Subcutaneous abdominal adipose tissue (tissue), 5 donors: ENCODE data around the gene NEDD4L.

Experiments
- H3K27ac ChIP-seq: one replicate; pipeline ENCODE4 v1.7.0; 2013; ENCODE audit warnings: low read depth, mild to moderate bottlenecking, inconsistent platforms, low read length, moderate library complexity
- H3K27me3 ChIP-seq, 5 donors: one replicate each; pipeline ENCODE4 v1.7.0; 2013; ENCODE audit warnings: low read length in 5 of 5, inconsistent platforms in 1 of 5; ENCODE audit not compliant: control insufficient read depth in 5 of 5, insufficient read depth in 4 of 5
- H3K36me3 ChIP-seq, 5 donors: one replicate each; pipeline ENCODE4 v1.7.0; 2013; ENCODE audit warnings: low read length in 5 of 5; ENCODE audit not compliant: control insufficient read depth in 5 of 5, insufficient read depth in 5 of 5
- H3K4me1 ChIP-seq, 5 donors: one replicate each; pipeline ENCODE4 v1.7.0; 2013; ENCODE audit warnings: low read length in 5 of 5, mild to moderate bottlenecking in 3 of 5, moderate library complexity in 1 of 5; ENCODE audit not compliant: control insufficient read depth in 5 of 5, insufficient read depth in 5 of 5
- H3K4me3 ChIP-seq, 5 donors: one replicate each; pipeline ENCODE4 v1.7.0; 2013; ENCODE audit warnings: low read length in 5 of 5, low read depth in 1 of 5
- H3K9ac ChIP-seq, 5 donors: one replicate each; pipeline ENCODE4 v1.7.0; 2013; ENCODE audit warnings: low read length in 5 of 5, mild to moderate bottlenecking in 4 of 5, moderate library complexity in 3 of 5
- H3K9me3 ChIP-seq, 5 donors: one replicate each; pipeline ENCODE4 v1.7.0; 2013; ENCODE audit warnings: low read length in 5 of 5; ENCODE audit not compliant: control insufficient read depth in 5 of 5
- donor health status: healthy.
- donor health status: healthy.
- donor health status: healthy.
- donor health status: healthy.
- donor health status: healthy.

NEDD4L gene

GRCh38 chr18:58158008-58158407, 114.0 kb downstream of the NEDD4L start:
- no peak overlapping the region for H3K9ac ChIP-seq

DNA sequence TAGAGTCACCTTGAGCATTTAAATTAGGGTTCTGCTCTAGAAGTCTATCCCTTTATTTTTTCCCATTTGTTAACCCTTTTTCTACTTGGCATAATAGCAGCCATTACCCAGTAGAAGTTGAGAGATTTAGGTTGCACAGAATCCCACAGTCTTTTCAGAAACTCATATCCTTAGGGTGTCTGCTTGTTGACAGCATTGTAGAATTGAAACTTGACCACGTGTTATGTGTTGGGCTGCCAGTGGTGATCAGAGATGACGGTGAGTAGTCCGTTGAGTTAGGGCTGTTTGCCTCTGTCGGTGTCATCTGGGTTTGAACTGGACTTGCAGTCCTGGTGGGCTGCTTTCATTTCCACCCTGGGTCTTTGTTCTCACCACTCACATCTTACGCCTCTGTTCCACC, 114.4 kb downstream of the NEDD4L start:
- Histone ChIP-seq H3K27me3 (no peaks in the 10 kb centered on the region), H3K9ac (no peak overlapping the region), H3K27ac (no peak overlapping the region), H3K4me1 (no peaks in the 10 kb centered on the region), H3K36me3 (no peaks in the 10 kb centered on the region), H3K9me3 (no peaks in the 10 kb centered on the region), H3K4me3 (no peak overlapping the region)

More at GRCh38 chr18:58158008-58158407, 114.0 kb downstream of the NEDD4L start:
- Histone ChIP-seq H3K4me1 (no peaks in the 10 kb centered on the region), H3K4me3 (no peak overlapping the region), H3K36me3 (no peaks in the 10 kb centered on the region), H3K9me3 (no peaks in the 10 kb centered on the region), H3K27ac (no peak overlapping the region), H3K27me3 (no peaks in the 10 kb centered on the region)

DNA sequence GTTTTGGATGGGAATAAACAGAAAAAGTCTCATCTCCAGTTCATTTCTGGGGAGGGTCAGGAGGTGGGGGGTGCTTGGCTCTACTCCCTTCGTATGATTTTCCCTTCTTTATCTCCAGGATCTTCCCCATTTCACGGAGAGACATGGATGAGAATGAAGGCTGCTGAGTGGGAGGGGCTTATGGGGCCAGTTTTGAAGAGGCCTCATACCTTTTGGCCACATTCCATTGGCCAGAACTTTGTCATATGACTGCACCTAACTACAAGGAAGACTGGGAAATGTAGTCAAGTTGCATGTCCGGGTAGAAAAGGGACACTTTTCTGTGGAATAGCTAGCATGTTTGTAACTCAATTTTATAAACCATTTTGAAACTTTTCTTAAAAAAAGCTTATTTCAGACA, 117.6 kb downstream of the NEDD4L start:
- H3K4me3 ChIP-seq: no peak overlapping the region
- H3K9me3 ChIP-seq: no peaks in the 10 kb centered on the region
- no peaks in the 10 kb centered on the region for H3K36me3 ChIP-seq
- no peak overlapping the region for H3K27ac ChIP-seq
- no peak overlapping the region for H3K9ac ChIP-seq
- H3K4me1 ChIP-seq: peaks cover 0 to 13% (median 0%) of the 10 kb centered on the region in 5 donors
- no peaks in the 10 kb centered on the region for H3K27me3 ChIP-seq

DNA sequence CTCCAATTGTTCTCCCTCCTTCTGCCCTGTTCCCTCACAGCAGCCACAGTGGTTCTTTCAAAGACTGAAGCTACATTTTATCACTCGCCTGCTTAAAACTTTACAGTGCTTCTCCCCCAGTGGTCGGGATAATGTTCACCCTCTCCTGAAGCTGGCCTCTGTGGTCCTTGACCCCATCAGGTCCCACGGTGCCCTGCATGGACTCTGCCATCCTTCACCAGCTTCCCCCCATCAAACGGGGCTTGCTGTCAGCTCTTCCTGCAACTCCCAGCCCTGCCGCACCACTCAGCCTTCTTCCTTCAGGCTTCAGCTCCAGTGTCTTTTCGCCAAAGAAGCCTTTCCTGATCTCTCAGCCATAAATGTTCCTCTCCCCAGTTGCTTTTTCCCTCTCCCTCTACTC, 118.1 kb downstream of the NEDD4L start:
- H3K9me3 ChIP-seq: no peaks in the 10 kb centered on the region
- no peak overlapping the region for H3K9ac ChIP-seq
- no peaks in the 10 kb centered on the region for H3K27me3 ChIP-seq
- H3K27ac ChIP-seq: no peak overlapping the region
- H3K4me3 ChIP-seq: no peak overlapping the region
- no peaks in the 10 kb centered on the region for H3K36me3 ChIP-seq
- H3K4me1 ChIP-seq: peaks cover 0 to 13% (median 0%) of the 10 kb centered on the region in 5 donors

GRCh38 chr18:58163004-58163590, 119.1 kb downstream of the NEDD4L start:
- Histone ChIP-seq H3K27me3 (no peaks in the 10 kb centered on the region), H3K9ac (no peak overlapping the region), H3K9me3 (no peaks in the 10 kb centered on the region), H3K4me1 (peaks cover 0 to 13% (median 0%) of the 10 kb centered on the region in 5 donors), H3K27ac (no peak overlapping the region), H3K4me3 (no peak overlapping the region), H3K36me3 (no peaks in the 10 kb centered on the region)

- no peaks in the 10 kb centered on the region for H3K27me3 ChIP-seq
- H3K4me3 ChIP-seq: no peak overlapping the region
- H3K9me3 ChIP-seq: no peaks in the 10 kb centered on the region
- no peak overlapping the region for H3K9ac ChIP-seq
- peaks cover 0 to 2% (median 0%) of the 10 kb centered on the region in 5 donors for H3K36me3 ChIP-seq
- peaks cover 0 to 13% (median 0%) of the 10 kb centered on the region in 5 donors for H3K4me1 ChIP-seq
- no peak overlapping the region for H3K27ac ChIP-seq
Observed at GRCh38 chr18:58166278-58166844, 122.3 kb downstream of the NEDD4L start.

- Histone ChIP-seq H3K4me1 (peaks cover 0 to 13% (median 0%) of the 10 kb centered on the region in 5 donors), H3K27ac (no peak overlapping the region), H3K27me3 (no peaks in the 10 kb centered on the region), H3K9ac (no peak overlapping the region), H3K4me3 (no peak overlapping the region), H3K36me3 (peaks cover 0 to 3% (median 0%) of the 10 kb centered on the region in 5 donors), H3K9me3 (no peaks in the 10 kb centered on the region)
Observed at GRCh38 chr18:58167073-58167472, 123.0 kb downstream of the NEDD4L start.

DNA sequence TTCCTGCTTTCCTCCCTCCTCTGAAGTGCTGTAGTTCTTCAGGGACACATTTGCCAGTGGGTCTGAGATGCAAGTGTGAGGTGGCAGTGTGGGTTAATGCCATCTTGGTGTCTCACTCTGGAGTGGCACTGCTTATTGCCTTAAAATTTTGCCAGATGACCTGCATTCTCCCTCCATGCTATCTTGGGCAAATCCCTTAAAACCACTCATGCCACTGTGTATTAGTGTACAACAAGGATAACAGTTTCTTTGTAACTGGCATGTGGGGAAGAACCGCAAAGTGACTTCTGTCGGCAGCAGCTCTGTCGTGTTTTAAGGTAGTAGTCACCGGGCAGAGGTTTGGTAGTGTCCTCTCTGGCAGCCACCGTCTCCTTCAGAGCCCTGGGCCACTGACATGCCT, 124.2 kb downstream of the NEDD4L start:
- no peak overlapping the region for H3K27ac ChIP-seq
- no peaks in the 10 kb centered on the region for H3K9me3 ChIP-seq
- H3K27me3 ChIP-seq: no peaks in the 10 kb centered on the region
- H3K4me1 ChIP-seq: peaks cover 0 to 13% (median 0%) of the 10 kb centered on the region in 5 donors
- H3K4me3 ChIP-seq: no peak overlapping the region
- no peak overlapping the region for H3K9ac ChIP-seq
- peaks cover 0 to 3% (median 0%) of the 10 kb centered on the region in 5 donors for H3K36me3 ChIP-seq

DNA sequence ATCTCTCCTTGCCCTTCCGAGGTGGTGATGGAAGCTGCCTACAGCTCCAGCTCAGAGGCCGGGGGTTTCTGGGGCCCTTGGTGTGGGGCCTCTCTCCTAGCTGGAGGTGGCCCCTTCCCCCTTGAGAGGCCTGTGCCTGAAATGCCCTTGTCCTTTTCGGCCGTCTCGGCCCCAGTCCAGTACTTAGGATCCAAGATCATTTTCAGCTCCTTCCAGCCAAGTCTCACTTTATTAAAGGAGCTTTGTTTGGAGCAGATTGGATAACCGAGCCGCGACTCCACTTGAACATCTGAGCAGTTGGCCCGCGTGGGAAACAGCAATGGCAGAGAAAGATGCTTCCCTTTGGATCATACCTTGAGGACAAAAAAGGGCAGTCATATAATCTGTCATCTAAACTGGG, 125.0 kb downstream of the NEDD4L start:
- Histone ChIP-seq H3K4me1 (peaks cover 0 to 13% (median 3%) of the 10 kb centered on the region in 5 donors), H3K36me3 (peaks cover 0 to 3% (median 0%) of the 10 kb centered on the region in 5 donors), H3K9me3 (no peaks in the 10 kb centered on the region), H3K9ac (no peak overlapping the region), H3K4me3 (no peak overlapping the region), H3K27me3 (no peaks in the 10 kb centered on the region), H3K27ac (no peak overlapping the region)

GRCh38 chr18:58169472-58169871, 125.4 kb downstream of the NEDD4L start:
- no peak overlapping the region for H3K27ac ChIP-seq
- H3K4me3 ChIP-seq: no peak overlapping the region
- peaks cover 0 to 3% (median 0%) of the 10 kb centered on the region in 5 donors for H3K36me3 ChIP-seq
- H3K9me3 ChIP-seq: no peaks in the 10 kb centered on the region
- peaks cover 1 to 13% (median 3%) of the 10 kb centered on the region in 5 donors for H3K4me1 ChIP-seq
- H3K27me3 ChIP-seq: no peaks in the 10 kb centered on the region
- no peak overlapping the region for H3K9ac ChIP-seq
